ENCODE results near the gene DNHD1. TPM values are rescaled to one million over a fixed set of nuclear protein-coding genes. Genes with fewer than 3 reads are reported as not detected.

The DNHD1 gene
- total and polyA plus RNA-seq, 2 of the 13 experiments (the other 11 are each of a cell fraction or from before 2014, with no cell fraction given) = 2.7 to 9.3 TPM

- TF ChIP-seq ETS1 (CRISPR knock-in tag; IDR thresholded peaks at IDR 0.05) (no peak), ZMAT5 (CRISPR knock-in tag; IDR thresholded peaks at IDR 0.05; ENCODE audit: borderline replicate concordance, low read depth) (no peak), ZSCAN30 (CRISPR knock-in tag; IDR thresholded peaks at IDR 0.05) (no peak), ZNF547 (CRISPR knock-in tag; IDR thresholded peaks at IDR 0.05) (peak; percentile 61; the same call in 1 of the 2 replicates), ZNF576 (CRISPR knock-in tag; IDR thresholded peaks at IDR 0.05) (no peak), TMF1 (CRISPR knock-in tag; IDR thresholded peaks at IDR 0.05; ENCODE audit: low read depth) (no peak), MTERF4 (CRISPR knock-in tag; IDR thresholded peaks at IDR 0.05) (no peak), TRIM24 (CRISPR knock-in tag; IDR thresholded peaks at IDR 0.05) (no peak), POLR2AphosphoS2 (IDR thresholded peaks at IDR 0.05; ENCODE audit: low read depth, low read length) (no peak), PBX2 (CRISPR knock-in tag; IDR thresholded peaks at IDR 0.05) (no peak), MTF1 (CRISPR knock-in tag; IDR thresholded peaks at IDR 0.05) (no peak), RBM22 (optimal IDR thresholded peaks at IDR 0.05; ENCODE audit: low read length) (no peak), BCLAF1 (IDR thresholded peaks at IDR 0.05) (no peak), E2F5 (CRISPR knock-in tag; conservative IDR thresholded peaks at IDR 0.05) (no peak), ZBTB2 (CRISPR knock-in tag; IDR thresholded peaks at IDR 0.05; ENCODE audit: low read depth) (0 out of 2 replicates have a peak, but pooled peaks have one; percentile 35), ZNF335 (CRISPR knock-in tag; IDR thresholded peaks at IDR 0.05) (peak; percentile 45; the same call in 1 of the 2 replicates), RBAK (CRISPR knock-in tag; IDR thresholded peaks at IDR 0.05) (no peak), ZNF460 (CRISPR knock-in tag; IDR thresholded peaks at IDR 0.05; ENCODE audit: borderline replicate concordance) (no peak), RFX1 (IDR thresholded peaks at IDR 0.05) (no peak), ZBTB20 (CRISPR knock-in tag; IDR thresholded peaks at IDR 0.05; ENCODE audit: borderline replicate concordance, low read depth) (peak; percentile 63; the same call in 1 of the 2 replicates)
Observed at GRCh38 chr11:6481012-6481923, 15.8 kb upstream of the DNHD1 start, which contains the start of the genes ARFIP2 and TIMM10B (continued).

Data from HepG2 (cell line).